ENCODE measurements around the gene SAMSN1. TPM values are rescaled to one million over a fixed set of nuclear protein-coding genes. Genes with fewer than 3 reads are reported as not detected.

Gene SAMSN1
- polyA plus RNA-seq, 1 of the 3 experiments (the other 2 are of a cell fraction): not detected

DNA sequence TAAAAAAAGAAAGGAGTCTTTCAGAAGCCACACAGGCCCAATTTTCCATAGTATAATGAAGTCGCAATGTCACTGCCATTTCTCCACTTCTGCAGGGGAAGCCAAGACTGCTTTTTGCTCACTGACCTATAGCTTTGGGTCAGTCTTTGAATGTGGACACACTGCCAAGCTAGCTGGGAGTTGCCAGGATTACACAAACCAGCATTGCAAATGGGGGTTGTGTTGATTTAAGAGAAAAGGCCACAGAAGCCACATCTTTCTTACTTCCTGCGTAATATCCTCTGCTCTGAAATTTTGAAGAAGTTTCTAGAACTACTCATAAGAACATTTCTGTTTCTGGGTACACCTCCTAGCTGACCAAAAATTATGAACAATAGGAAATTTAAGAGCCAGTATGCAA lies 45.8 kb upstream of the SAMSN1 start:
- no peaks in the 10 kb centered on the region for H3K9me3 ChIP-seq
- 6% methylated on average over 2 of the region's 2 CpGs for WGBS (ENCODE audit: low lambda C conversion rate)
- H3K79me2 ChIP-seq (ENCODE audit: insufficient read depth): no peaks in the 10 kb centered on the region
- no peak for DNase-seq
- H4K20me1 ChIP-seq (ENCODE audit: insufficient read depth): no peaks in the 10 kb centered on the region
- H3K4me1 ChIP-seq (ENCODE audit: control insufficient read depth in 1 of 2, insufficient read depth in 2 of 2, low read depth in 1 of 2, low read length in 1 of 2): no peaks in the 10 kb centered on the region
- CTCF ChIA-PET: no interaction called here
- no peak overlapping the region for H3K27ac ChIP-seq (ENCODE audit: low read depth in 2 of 2, low read length in 1 of 2)
- no peak overlapping the region for H3K9ac ChIP-seq
- no peaks in the 10 kb centered on the region for H3K36me3 ChIP-seq (replicated peaks in 1 of 2; ENCODE audit: control insufficient read depth in 1 of 2, insufficient read depth in 2 of 2, low read length in 1 of 2)
- POLR2A ChIA-PET: no interaction called here
- no peak overlapping the region for H2AFZ ChIP-seq (ENCODE audit: low read depth)
- H3K9me2 ChIP-seq: no peaks in the 10 kb centered on the region
- H3K4me2 ChIP-seq: no peak overlapping the region
- H3K4me3 ChIP-seq (ENCODE audit: low read depth in 2 of 2, low read length in 1 of 2): no peak overlapping the region
- no peaks in the 10 kb centered on the region for H3F3A ChIP-seq (replicated peaks; ENCODE audit: insufficient read depth)
- no peaks in the 10 kb centered on the region for H3K27me3 ChIP-seq (ENCODE audit: insufficient read depth)
- TF ChIP-seq MXI1 (IDR thresholded peaks at IDR 0.05; ENCODE audit: low read depth, low read length) (no peak), GABPA (IDR thresholded peaks at IDR 0.05; ENCODE audit: low read depth) (no peak), FOXJ3 (CRISPR knock-in tag; IDR thresholded peaks at IDR 0.05) (no peak), FOXM1 (IDR thresholded peaks at IDR 0.05; ENCODE audit: low read depth) (no peak)

DNA sequence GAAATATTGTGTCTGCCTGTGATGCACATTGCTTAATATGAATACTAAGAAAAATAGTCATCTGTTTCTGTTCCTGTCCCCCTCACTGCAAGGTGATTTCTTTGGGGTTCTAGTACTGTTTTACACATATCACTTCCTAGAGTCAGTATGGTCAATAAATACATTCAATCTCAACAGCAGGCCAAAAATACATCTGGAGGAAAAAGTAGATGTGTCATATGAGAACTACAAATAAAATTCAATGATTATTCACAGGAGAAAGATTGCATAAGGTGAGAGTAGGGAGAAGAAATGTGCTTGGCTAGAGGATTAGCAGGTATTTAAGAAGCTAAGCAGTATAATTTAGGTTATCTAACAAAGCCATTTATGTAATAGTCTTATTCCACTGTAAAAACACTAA lies 45.3 kb upstream of the SAMSN1 start:
- Histone ChIP-seq H3K9ac (no peak overlapping the region), H4K20me1 (ENCODE audit: insufficient read depth) (no peaks in the 10 kb centered on the region), H3F3A (replicated peaks; ENCODE audit: insufficient read depth) (no peaks in the 10 kb centered on the region), H3K79me2 (ENCODE audit: insufficient read depth) (no peaks in the 10 kb centered on the region), H3K27ac (ENCODE audit: low read depth in 2 of 2, low read length in 1 of 2) (no peak overlapping the region), H2AFZ (ENCODE audit: low read depth) (no peak overlapping the region), H3K4me1 (ENCODE audit: control insufficient read depth in 1 of 2, insufficient read depth in 2 of 2, low read depth in 1 of 2, low read length in 1 of 2) (no peaks in the 10 kb centered on the region), H3K4me3 (ENCODE audit: low read depth in 2 of 2, low read length in 1 of 2) (no peak overlapping the region), H3K4me2 (no peak overlapping the region), H3K36me3 (replicated peaks in 1 of 2; ENCODE audit: control insufficient read depth in 1 of 2, insufficient read depth in 2 of 2, low read length in 1 of 2) (no peaks in the 10 kb centered on the region), H3K9me3 (no peaks in the 10 kb centered on the region), H3K27me3 (ENCODE audit: insufficient read depth) (no peaks in the 10 kb centered on the region), H3K9me2 (no peaks in the 10 kb centered on the region)
- ChIA-PET CTCF (no interaction called here), POLR2A (no interaction called here)
- no peak for DNase-seq
- TF ChIP-seq, protein P1, sequence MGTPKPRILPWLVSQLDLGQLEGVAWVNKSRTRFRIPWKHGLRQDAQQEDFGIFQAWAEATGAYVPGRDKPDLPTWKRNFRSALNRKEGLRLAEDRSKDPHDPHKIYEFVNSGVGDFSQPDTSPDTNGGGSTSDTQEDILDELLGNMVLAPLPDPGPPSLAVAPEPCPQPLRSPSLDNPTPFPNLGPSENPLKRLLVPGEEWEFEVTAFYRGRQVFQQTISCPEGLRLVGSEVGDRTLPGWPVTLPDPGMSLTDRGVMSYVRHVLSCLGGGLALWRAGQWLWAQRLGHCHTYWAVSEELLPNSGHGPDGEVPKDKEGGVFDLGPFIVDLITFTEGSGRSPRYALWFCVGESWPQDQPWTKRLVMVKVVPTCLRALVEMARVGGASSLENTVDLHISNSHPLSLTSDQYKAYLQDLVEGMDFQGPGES (IDR thresholded peaks at IDR 0.05; ENCODE audit: low read depth, low read length): no peak
- no peak for TF ChIP-seq RFX5 (IDR thresholded peaks at IDR 0.05; ENCODE audit: low read length)
- TF ChIP-seq TAF1 (IDR thresholded peaks at IDR 0.05; ENCODE audit: borderline replicate concordance, low read depth, low read length): no peak
- no peak for TF ChIP-seq EZH2phosphoT487 (IDR thresholded peaks at IDR 0.05; ENCODE audit: borderline replicate concordance, low read depth)
- no peak for TF ChIP-seq FOSL2 (IDR thresholded peaks at IDR 0.05; ENCODE audit: borderline replicate concordance, low read depth)
- TF ChIP-seq, protein P2, sequence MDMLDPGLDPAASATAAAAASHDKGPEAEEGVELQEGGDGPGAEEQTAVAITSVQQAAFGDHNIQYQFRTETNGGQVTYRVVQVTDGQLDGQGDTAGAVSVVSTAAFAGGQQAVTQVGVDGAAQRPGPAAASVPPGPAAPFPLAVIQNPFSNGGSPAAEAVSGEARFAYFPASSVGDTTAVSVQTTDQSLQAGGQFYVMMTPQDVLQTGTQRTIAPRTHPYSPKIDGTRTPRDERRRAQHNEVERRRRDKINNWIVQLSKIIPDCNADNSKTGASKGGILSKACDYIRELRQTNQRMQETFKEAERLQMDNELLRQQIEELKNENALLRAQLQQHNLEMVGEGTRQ (IDR thresholded peaks at IDR 0.05; ENCODE audit: borderline replicate concordance, low read depth, low read length): no peak

Data from SK-N-SH (cell line).